HG02870 (cell line): ENCODE data around the gene SERPINB13.

Experiments
- ATAC-seq: cut with Tn5 transposase; IDR thresholded peaks from one replicate; pipeline ENCODE4 v1.9.1; 2021; ENCODE audit warnings: mild to moderate bottlenecking, moderate library complexity; ENCODE audit not compliant: unreplicated experiment

Gene SERPINB13, protein sequence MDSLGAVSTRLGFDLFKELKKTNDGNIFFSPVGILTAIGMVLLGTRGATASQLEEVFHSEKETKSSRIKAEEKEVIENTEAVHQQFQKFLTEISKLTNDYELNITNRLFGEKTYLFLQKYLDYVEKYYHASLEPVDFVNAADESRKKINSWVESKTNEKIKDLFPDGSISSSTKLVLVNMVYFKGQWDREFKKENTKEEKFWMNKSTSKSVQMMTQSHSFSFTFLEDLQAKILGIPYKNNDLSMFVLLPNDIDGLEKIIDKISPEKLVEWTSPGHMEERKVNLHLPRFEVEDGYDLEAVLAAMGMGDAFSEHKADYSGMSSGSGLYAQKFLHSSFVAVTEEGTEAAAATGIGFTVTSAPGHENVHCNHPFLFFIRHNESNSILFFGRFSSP

DNA sequence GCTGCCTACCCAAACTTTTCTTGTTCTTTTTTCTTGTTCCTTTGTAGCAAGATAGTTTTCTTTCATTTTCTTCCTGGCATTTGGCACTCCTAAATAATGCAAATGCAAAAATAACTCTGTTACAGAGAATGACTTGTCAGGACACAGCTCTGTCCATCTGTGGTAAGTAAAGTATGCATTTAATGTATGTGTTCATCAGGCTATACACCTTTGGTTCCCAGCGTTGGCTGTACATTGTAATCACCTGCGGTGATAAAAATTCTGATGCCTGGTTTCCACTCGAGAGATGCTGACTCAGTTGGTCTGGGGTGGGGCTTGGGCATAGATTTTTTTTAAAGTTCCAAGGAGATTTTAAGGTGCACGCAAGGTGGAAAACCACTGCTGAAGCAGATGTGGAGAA is at the start of gene SERPINB13:
TSS of gene SERPINB13 (plus strand) at position 378 of the 400 bp plus-strand sequence. CDS start 1,325 bp downstream, outside the sequence.
- no peak for ATAC-seq

- no peak for ATAC-seq
Measured at GRCh38 chr18:63539904-63540510, 47.1 kb upstream of the SERPINB13 start.

DNA sequence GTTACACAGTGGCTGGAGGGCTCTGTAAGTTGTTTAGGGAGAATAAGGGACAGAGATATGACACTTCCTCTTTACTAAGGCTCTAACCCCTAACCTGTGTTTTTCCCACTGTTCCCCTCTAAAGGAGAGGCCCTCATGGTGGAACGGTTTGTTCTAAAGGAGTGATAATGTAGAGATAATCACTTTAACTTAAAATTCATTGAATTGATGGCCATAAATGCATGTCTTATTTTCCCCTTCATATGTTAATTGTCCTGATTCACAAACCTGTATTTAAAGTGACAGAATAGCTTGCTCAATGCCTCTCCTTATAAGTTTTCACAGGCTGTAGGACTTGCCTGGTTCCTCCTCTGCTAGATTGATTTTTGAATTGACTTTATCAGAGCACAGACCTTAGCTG is 45.1 kb upstream of the SERPINB13 start, which contains the start of gene SERPINB12:
TSS of gene SERPINB12 (plus strand) at position 301 of the 400 bp plus-strand sequence. CDS start 13,791 bp downstream, outside the sequence.
- ATAC-seq: no peak

GRCh38 chr18:63544017-63544416 is 43.1 kb upstream of the SERPINB13 start:
- ATAC-seq: no peak

- no peak for ATAC-seq
Measured at GRCh38 chr18:63545000-63545399, 42.1 kb upstream of the SERPINB13 start.

GRCh38 chr18:63550068-63550467 is 37.1 kb upstream of the SERPINB13 start:
- ATAC-seq: no peak

DNA sequence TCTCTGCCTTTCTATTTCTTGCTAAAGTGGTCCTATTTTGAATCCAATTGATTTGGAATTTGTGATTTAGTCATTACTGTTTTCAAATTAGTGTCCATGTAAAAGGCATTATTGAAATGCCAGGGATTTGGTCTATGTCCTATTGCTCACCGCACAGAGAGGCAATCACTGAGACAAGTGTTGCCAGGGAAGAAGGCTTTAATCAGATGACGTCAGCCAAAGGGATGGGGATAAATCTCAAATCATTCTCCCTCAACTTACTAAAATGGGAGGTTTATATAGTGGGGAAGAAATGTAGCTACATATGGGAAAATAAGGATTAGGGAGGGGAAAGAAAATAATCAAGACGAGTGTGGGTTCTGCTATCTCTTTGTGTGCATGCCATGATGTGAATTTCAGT is 35.4 kb upstream of the SERPINB13 start:
- ATAC-seq: no peak

- no peak for ATAC-seq
Measured at GRCh38 chr18:63552581-63552980, 34.6 kb upstream of the SERPINB13 start.

GRCh38 chr18:63553081-63553480 is 34.1 kb upstream of the SERPINB13 start:
- ATAC-seq: no peak

- ATAC-seq: no peak
Measured at GRCh38 chr18:63559567-63560491, 27.3 kb upstream of the SERPINB13 start.

- ATAC-seq: peak; percentile 82
Measured at GRCh38 chr18:63562284-63562683, 24.9 kb upstream of the SERPINB13 start.

DNA sequence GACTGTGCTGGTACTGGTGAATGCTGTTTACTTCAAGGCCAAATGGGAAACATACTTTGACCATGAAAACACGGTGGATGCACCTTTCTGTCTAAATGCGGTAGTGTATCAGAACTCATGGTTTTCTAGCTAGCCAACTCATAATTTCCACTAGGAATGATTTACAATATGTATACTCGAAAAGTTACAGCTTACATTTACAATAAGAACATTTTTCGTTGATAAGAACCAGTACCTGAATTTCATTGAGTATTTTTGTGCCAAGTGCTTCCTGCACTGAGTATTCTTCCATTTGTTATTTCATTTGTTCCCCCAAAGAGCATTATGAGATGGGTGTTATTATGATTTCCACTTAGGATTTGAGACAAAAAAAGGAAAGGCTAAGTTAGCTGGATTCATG is 23.1 kb upstream of the SERPINB13 start:
- ATAC-seq: no peak

DNA sequence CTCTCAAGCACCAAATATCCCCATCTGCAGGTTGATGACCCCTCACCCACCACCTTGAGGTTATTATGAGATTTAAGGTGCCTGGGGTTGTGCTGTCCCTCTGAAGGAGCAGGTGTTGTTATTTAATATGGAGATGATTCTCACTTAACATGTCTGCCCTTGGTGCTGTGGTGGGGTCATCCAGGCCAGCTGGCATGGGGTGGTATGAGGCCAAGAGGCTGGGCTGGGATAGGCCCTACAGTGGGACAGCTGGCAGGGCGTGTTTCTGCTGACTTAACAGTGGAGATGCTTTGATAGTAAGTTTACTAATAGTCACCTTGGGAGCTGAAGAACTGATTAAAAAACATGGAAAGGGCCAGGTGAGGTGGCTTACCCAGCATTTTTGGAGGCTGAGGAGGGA is 22.6 kb upstream of the SERPINB13 start:
- ATAC-seq: no peak

- ATAC-seq: no peak
Measured at GRCh38 chr18:63567276-63567675, 19.9 kb upstream of the SERPINB13 start.

GRCh38 chr18:63567825-63568224 is 19.3 kb upstream of the SERPINB13 start:
- ATAC-seq: no peak

DNA sequence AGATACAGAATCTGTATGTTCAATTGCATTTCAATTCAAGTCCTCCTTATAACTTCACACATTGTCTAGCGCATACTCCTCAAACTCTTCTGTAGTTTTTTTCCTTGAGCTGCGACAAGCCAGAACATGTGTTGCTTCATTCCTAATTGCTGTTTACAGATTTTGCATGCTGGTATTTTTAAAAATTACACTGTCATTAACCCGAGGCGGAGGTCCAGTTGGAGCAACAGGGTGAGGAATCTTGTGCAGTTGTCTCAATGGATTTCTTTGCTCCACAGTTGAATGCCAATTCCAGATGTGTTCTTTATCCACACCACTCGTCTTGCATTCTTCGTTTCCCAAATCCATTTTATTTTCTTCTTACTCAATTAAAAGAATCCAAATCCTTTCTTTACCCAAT is 16.4 kb upstream of the SERPINB13 start:
- no peak for ATAC-seq

DNA sequence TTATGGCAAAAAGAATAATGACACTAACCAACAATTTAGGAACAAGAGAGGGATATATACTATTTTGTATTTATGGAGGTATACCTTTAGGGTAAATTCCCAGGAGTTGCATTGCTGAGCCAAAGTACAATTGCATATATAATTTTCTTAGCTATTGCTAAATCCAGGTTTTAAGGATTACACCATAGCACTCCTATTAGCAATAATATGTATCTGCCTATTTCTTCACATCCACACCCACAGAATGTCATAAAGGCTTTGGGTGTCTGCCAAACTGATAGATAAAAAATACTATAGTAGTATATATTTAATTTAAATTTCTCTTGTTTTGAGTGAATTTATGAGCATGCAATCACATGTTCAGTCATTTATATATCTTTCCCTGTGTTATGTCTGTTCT is 11.5 kb upstream of the SERPINB13 start:
- no peak for ATAC-seq

GRCh38 chr18:63578357-63578958 is 8.7 kb upstream of the SERPINB13 start:
- ATAC-seq: no peak

- ATAC-seq: no peak
Measured at GRCh38 chr18:63579616-63580015, 7.5 kb upstream of the SERPINB13 start.

DNA sequence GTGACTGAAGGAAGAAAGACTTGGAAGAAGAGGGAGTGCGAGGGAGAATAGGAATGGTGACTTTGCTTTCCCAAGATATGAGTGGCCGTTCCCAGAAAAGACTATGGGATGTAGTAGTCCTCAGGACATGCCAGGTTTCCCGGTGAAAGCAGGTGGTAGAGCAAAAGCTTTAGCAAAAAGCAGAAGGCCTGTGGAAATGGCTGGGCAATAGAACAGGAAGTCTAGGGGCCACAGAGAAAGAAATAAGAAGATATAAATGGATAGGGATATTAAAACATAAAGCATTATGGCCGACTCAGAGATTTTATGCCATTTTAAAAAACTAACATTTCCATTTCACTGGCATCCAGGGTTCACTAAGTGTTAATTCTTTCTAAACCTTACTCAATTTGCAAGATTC is 1.2 kb upstream of the SERPINB13 start:
- no peak for ATAC-seq

DNA sequence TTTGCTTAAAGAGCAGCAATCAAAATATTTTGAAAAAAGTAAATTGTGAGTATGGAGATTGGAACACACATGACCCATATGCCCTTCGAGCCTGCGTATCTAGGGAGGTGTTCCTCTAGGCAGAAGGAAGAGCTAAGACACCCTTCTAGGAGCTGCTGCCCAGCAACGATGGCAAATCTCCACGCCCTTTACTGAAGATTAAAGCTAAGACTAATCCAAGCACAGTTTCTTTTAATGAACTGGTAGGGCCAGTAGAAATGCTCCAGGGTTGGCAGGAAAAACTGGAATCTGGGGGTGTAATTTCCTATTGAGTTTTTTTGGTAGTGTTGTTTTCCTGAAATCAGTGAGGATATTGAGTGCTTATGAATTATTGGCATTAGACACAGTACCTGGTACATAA is 712 bp upstream of the SERPINB13 start:
- no peak for ATAC-seq
